Liver (tissue), 9 donors: ENCODE results near the gene MYBPH. TPM values are rescaled to one million over a fixed set of nuclear protein-coding genes. Genes with fewer than 3 reads are reported as not detected.

Experiments used
- DNase-seq: peaks from one replicate; pipeline ENCODE4 v3.0.0-alpha.2; 2017; ENCODE audit warnings: low spot score
- H3K27ac ChIP-seq, 2 donors: one replicate each; pipeline ENCODE4 v1.7.0; 2013; ENCODE audit warnings: inconsistent platforms in 2 of 2, low read length in 2 of 2, control low read depth in 1 of 2, low read depth in 1 of 2, mild to moderate bottlenecking in 1 of 2
- H3K27me3 ChIP-seq, 4 donors: one replicate each; pipeline versions ENCODE4 v1.6.1 to v1.7.0; 2013; ENCODE audit warnings: low read length in 3 of 4, inconsistent platforms in 1 of 4, mild to moderate bottlenecking in 1 of 4, moderate library complexity in 1 of 4; ENCODE audit not compliant: control insufficient read depth in 4 of 4, insufficient read depth in 4 of 4
- H3K36me3 ChIP-seq, 4 donors: one replicate each; pipeline versions ENCODE4 v1.6.1 to v1.7.0; 2013; ENCODE audit warnings: low read length in 3 of 4, mild to moderate bottlenecking in 3 of 4, low read depth in 1 of 4, moderate library complexity in 1 of 4; ENCODE audit not compliant: control insufficient read depth in 4 of 4, insufficient read depth in 3 of 4
- H3K4me1 ChIP-seq, 4 donors: one replicate each; pipeline versions ENCODE4 v1.6.1 to v1.7.0; 2013; ENCODE audit warnings: low read length in 3 of 4, mild to moderate bottlenecking in 3 of 4, moderate library complexity in 1 of 4; ENCODE audit not compliant: control insufficient read depth in 4 of 4, insufficient read depth in 4 of 4
- H3K4me3 ChIP-seq, 3 donors: one replicate each; pipeline versions ENCODE4 v1.6.1 to v1.7.0; 2013; ENCODE audit warnings: low read length in 3 of 3, control low read depth in 1 of 3, low read depth in 1 of 3, mild to moderate bottlenecking in 1 of 3
- H3K9ac ChIP-seq, 2 donors: one replicate each; pipeline ENCODE4 v1.7.0; 2013; ENCODE audit warnings: low read length in 2 of 2, mild to moderate bottlenecking in 2 of 2, moderate library complexity in 2 of 2, control low read depth in 1 of 2, low read depth in 1 of 2
- H3K9me3 ChIP-seq, 4 donors: one replicate each; pipeline versions ENCODE4 v1.6.1 to v1.7.0; 2013; ENCODE audit warnings: low read length in 3 of 4; ENCODE audit not compliant: control insufficient read depth in 4 of 4
- EGR1 ChIP-seq, 2 donors: IDR thresholded peaks; 2 replicates each; pipeline ENCODE4 v1.6.1; 2016 to 2018; ENCODE audit warnings: antibody characterized with exemption in 2 of 2, low read depth in 2 of 2
- FOXA1 ChIP-seq: IDR thresholded peaks from 2 replicates; pipeline ENCODE4 v1.6.1; 2016; ENCODE audit warnings: antibody characterized with exemption
- FOXA2 ChIP-seq: IDR thresholded peaks from 2 replicates; pipeline ENCODE4 v1.6.1; 2016; ENCODE audit warnings: antibody characterized with exemption
- GABPA ChIP-seq, 2 donors: IDR thresholded peaks in 1 of 2; conservative IDR thresholded peaks in 1 of 2; 2 replicates each; pipeline ENCODE4 v1.6.1; 2016; ENCODE audit warnings: antibody characterized with exemption in 2 of 2, mild to moderate bottlenecking in 1 of 2, moderate library complexity in 1 of 2
- HNF4A ChIP-seq, 2 donors: conservative IDR thresholded peaks; 2 replicates each; pipeline ENCODE4 v1.6.1; 2016; ENCODE audit warnings: antibody characterized with exemption in 2 of 2, mild to moderate bottlenecking in 2 of 2
- HNF4G ChIP-seq: IDR thresholded peaks from 2 replicates; pipeline ENCODE4 v1.6.1; 2016; ENCODE audit warnings: antibody characterized with exemption
- JUND ChIP-seq, 2 donors: IDR thresholded peaks; 2 replicates each; pipeline ENCODE4 v1.6.1; 2016; ENCODE audit warnings: antibody characterized with exemption in 2 of 2
- NR2F2 ChIP-seq: IDR thresholded peaks from 2 replicates; pipeline ENCODE4 v1.6.1; 2016; ENCODE audit warnings: antibody characterized with exemption
- RAD21 ChIP-seq, 2 donors: IDR thresholded peaks; 2 replicates each; pipeline ENCODE4 v1.6.1; 2016; ENCODE audit warnings: antibody characterized with exemption in 2 of 2, mild to moderate bottlenecking in 2 of 2
- RXRA ChIP-seq, 2 donors: IDR thresholded peaks; 2 replicates each; pipeline ENCODE4 v1.6.1; 2017 to 2018; ENCODE audit warnings: antibody characterized with exemption in 2 of 2, mild to moderate bottlenecking in 1 of 2
- SP1 ChIP-seq: IDR thresholded peaks from 2 replicates; pipeline ENCODE4 v1.6.1; 2018; ENCODE audit warnings: antibody characterized with exemption, mild to moderate bottlenecking
- TAF1 ChIP-seq: conservative IDR thresholded peaks from 2 replicates; pipeline ENCODE4 v1.6.1; 2016; ENCODE audit warnings: antibody characterized with exemption, mild to moderate bottlenecking
- YY1 ChIP-seq: IDR thresholded peaks from 2 replicates; pipeline ENCODE4 v1.6.1; 2016; ENCODE audit warnings: antibody characterized with exemption, mild to moderate bottlenecking
- WGBS: extraction: QIAGEN DNeasy Blood & Tissue Kit; methylation state at CpG from one replicate; pipeline ENCODE4 v1.1.7; 2013; 5-methylcytosine and 5-hydroxymethylcytosine counted together
- polyA plus RNA-seq, 2 donors: library from polyadenylated mRNA; stranded (reverse) in 1 of 2; unstranded in 1 of 2; fragments of 200-250 nt in 1 of 2; fragments of >200 nt in 1 of 2; fragmentation: Nextera tagmentation in 1 of 2; extraction: Ambion mirVana in 1 of 2; gene quantifications; one replicate each; pipeline versions ENCODE4 v1.2.1 to v1.2.3, GENCODE V29; 2013 to 2015
- total RNA-seq, 2 donors: library from RNA; depleted of rRNA; stranded (reverse); fragments of >200 nt; gene quantifications; one replicate each; pipeline ENCODE4 v1.2.3, GENCODE V29; 2014
- TF ChIP-seq, protein P1 (sequence below): IDR thresholded peaks from 2 replicates; pipeline ENCODE4 v1.6.1; 2016; ENCODE audit warnings: antibody characterized with exemption
- TF ChIP-seq, protein P2 (sequence below): fragments of 150-350 bp; IDR thresholded peaks from 2 replicates; pipeline ENCODE4 v1.5.1; 2017; ENCODE audit warnings: improper control_type of control experiment, low read depth, low read length; ENCODE audit not compliant: missing input control
- TF ChIP-seq, protein P3 (sequence below): IDR thresholded peaks from 2 replicates; pipeline ENCODE4 v1.6.1; 2016; ENCODE audit warnings: antibody characterized with exemption, mild to moderate bottlenecking
- TF ChIP-seq, protein P4 (sequence below): IDR thresholded peaks from 2 replicates; pipeline ENCODE4 v1.6.1; 2016; ENCODE audit warnings: antibody characterized with exemption
- TF ChIP-seq, protein P5 (sequence below): IDR thresholded peaks from 2 replicates; pipeline ENCODE4 v1.6.1; 2016; ENCODE audit warnings: antibody characterized with exemption
- donor health status: healthy.
- donor health status: healthy.
- donor health status: healthy.
- donor health status: healthy.
- donor health status: healthy.

The MYBPH gene
- total and polyA plus RNA-seq, 4 donors = 0.09 TPM; not detected in 3

DNA sequence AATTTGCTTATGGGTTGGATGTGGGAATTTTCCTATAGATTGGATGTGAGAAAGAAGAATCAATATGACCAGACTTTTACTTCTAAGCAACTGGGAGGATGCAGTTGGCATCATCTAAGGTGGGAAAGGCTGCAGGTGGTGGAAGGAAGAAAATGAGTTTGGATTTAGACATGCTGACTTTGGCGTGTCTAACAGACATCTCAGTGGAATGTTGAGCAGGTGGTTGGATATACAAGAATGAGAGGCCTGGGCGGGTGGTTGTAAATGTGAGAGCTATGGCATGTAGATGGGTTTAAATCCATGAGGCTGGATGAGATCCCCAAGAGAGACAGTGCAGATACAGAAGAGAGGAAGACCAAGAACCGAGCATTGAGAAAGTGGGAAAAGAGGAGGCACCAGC, 37.6 kb downstream of the MYBPH start:
- Histone ChIP-seq H3K27me3 (no peaks in the 10 kb centered on the region), H3K4me1 (no peaks in the 10 kb centered on the region), H3K36me3 (no peaks in the 10 kb centered on the region), H3K9ac (no peak overlapping the region), H3K4me3 (no peak overlapping the region), H3K27ac (no peak overlapping the region), H3K9me3 (no peaks in the 10 kb centered on the region)
- DNase-seq = no peak
- TF ChIP-seq NR2F2 = no peak
- TF ChIP-seq, protein P1, sequence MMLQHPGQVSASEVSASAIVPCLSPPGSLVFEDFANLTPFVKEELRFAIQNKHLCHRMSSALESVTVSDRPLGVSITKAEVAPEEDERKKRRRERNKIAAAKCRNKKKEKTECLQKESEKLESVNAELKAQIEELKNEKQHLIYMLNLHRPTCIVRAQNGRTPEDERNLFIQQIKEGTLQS = no peak
- no peak for TF ChIP-seq SP1
- TF ChIP-seq, protein P2, sequence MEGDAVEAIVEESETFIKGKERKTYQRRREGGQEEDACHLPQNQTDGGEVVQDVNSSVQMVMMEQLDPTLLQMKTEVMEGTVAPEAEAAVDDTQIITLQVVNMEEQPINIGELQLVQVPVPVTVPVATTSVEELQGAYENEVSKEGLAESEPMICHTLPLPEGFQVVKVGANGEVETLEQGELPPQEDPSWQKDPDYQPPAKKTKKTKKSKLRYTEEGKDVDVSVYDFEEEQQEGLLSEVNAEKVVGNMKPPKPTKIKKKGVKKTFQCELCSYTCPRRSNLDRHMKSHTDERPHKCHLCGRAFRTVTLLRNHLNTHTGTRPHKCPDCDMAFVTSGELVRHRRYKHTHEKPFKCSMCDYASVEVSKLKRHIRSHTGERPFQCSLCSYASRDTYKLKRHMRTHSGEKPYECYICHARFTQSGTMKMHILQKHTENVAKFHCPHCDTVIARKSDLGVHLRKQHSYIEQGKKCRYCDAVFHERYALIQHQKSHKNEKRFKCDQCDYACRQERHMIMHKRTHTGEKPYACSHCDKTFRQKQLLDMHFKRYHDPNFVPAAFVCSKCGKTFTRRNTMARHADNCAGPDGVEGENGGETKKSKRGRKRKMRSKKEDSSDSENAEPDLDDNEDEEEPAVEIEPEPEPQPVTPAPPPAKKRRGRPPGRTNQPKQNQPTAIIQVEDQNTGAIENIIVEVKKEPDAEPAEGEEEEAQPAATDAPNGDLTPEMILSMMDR = no peak
- TF ChIP-seq FOXA2 = no peak
- TF ChIP-seq, protein P3, sequence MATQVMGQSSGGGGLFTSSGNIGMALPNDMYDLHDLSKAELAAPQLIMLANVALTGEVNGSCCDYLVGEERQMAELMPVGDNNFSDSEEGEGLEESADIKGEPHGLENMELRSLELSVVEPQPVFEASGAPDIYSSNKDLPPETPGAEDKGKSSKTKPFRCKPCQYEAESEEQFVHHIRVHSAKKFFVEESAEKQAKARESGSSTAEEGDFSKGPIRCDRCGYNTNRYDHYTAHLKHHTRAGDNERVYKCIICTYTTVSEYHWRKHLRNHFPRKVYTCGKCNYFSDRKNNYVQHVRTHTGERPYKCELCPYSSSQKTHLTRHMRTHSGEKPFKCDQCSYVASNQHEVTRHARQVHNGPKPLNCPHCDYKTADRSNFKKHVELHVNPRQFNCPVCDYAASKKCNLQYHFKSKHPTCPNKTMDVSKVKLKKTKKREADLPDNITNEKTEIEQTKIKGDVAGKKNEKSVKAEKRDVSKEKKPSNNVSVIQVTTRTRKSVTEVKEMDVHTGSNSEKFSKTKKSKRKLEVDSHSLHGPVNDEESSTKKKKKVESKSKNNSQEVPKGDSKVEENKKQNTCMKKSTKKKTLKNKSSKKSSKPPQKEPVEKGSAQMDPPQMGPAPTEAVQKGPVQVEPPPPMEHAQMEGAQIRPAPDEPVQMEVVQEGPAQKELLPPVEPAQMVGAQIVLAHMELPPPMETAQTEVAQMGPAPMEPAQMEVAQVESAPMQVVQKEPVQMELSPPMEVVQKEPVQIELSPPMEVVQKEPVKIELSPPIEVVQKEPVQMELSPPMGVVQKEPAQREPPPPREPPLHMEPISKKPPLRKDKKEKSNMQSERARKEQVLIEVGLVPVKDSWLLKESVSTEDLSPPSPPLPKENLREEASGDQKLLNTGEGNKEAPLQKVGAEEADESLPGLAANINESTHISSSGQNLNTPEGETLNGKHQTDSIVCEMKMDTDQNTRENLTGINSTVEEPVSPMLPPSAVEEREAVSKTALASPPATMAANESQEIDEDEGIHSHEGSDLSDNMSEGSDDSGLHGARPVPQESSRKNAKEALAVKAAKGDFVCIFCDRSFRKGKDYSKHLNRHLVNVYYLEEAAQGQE = no peak
- TF ChIP-seq RAD21 (IDR thresholded peaks at IDR 0.05) = no peak
- TF ChIP-seq RXRA (IDR thresholded peaks at IDR 0.05) = no peak
- TF ChIP-seq TAF1 = no peak
- no peak for TF ChIP-seq HNF4A (conservative IDR thresholded peaks at IDR 0.05)
- TF ChIP-seq, protein P4, sequence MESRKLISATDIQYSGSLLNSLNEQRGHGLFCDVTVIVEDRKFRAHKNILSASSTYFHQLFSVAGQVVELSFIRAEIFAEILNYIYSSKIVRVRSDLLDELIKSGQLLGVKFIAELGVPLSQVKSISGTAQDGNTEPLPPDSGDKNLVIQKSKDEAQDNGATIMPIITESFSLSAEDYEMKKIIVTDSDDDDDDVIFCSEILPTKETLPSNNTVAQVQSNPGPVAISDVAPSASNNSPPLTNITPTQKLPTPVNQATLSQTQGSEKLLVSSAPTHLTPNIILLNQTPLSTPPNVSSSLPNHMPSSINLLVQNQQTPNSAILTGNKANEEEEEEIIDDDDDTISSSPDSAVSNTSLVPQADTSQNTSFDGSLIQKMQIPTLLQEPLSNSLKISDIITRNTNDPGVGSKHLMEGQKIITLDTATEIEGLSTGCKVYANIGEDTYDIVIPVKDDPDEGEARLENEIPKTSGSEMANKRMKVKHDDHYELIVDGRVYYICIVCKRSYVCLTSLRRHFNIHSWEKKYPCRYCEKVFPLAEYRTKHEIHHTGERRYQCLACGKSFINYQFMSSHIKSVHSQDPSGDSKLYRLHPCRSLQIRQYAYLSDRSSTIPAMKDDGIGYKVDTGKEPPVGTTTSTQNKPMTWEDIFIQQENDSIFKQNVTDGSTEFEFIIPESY = no peak
- no peak for TF ChIP-seq HNF4G
- no peak for TF ChIP-seq FOXA1
- WGBS = 92% methylated on average over 3 of the region's 3 CpGs

DNA sequence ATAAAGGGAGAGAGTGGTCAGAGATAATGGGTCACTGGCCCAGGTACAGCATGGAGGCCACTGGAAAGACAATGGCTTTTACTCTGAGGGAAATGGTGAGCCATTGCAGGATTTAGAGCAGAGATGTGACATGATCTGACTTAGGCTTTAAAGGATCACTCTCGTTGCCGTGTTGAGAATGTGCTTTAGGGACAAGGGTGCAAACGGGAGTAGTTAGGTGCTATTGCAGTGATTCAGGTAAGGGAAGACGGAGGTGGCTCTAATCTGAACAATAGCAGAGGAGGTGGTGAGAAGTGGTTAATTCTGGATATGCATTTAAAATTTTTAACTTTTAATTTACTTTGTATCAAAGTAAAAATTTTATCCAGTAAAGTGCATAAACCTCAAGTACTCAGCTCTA, 38.3 kb downstream of the MYBPH start:
- Histone ChIP-seq H3K9ac (no peak overlapping the region), H3K27me3 (no peaks in the 10 kb centered on the region), H3K9me3 (no peaks in the 10 kb centered on the region), H3K4me3 (no peak overlapping the region), H3K36me3 (no peaks in the 10 kb centered on the region), H3K27ac (no peak overlapping the region), H3K4me1 (no peaks in the 10 kb centered on the region)
- WGBS = 91% methylated on average over 4 of the region's 4 CpGs
- DNase-seq = no peak
- TF ChIP-seq GABPA (IDR thresholded peaks at IDR 0.05 in 1 of 2, conservative IDR thresholded peaks at IDR 0.05 in 1 of 2) (no peak), YY1 (no peak), TAF1 (no peak), HNF4A (conservative IDR thresholded peaks at IDR 0.05) (no peak), FOXA1 (no peak), NR2F2 (no peak), HNF4G (no peak), EGR1 (IDR thresholded peaks at IDR 0.05; ENCODE audit: low read depth in 2 of 2) (no peak), FOXA2 (no peak), JUND (IDR thresholded peaks at IDR 0.05) (no peak), SP1 (no peak)
- TF ChIP-seq, protein P3 = no peak
- TF ChIP-seq, protein P5, sequence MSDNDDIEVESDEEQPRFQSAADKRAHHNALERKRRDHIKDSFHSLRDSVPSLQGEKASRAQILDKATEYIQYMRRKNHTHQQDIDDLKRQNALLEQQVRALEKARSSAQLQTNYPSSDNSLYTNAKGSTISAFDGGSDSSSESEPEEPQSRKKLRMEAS = no peak
- TF ChIP-seq, protein P2 = no peak
